Amniotic stem cell (primary cell): ENCODE results near the gene CDH13.
A peak's percentile ranks its signal among the peaks of the same experiment; 100 is the strongest.

Source experiments
- DNase-seq: peaks from one replicate; lab custom pipeline; 2025; lab: John Stamatoyannopoulos, UW

Gene CDH13

DNA sequence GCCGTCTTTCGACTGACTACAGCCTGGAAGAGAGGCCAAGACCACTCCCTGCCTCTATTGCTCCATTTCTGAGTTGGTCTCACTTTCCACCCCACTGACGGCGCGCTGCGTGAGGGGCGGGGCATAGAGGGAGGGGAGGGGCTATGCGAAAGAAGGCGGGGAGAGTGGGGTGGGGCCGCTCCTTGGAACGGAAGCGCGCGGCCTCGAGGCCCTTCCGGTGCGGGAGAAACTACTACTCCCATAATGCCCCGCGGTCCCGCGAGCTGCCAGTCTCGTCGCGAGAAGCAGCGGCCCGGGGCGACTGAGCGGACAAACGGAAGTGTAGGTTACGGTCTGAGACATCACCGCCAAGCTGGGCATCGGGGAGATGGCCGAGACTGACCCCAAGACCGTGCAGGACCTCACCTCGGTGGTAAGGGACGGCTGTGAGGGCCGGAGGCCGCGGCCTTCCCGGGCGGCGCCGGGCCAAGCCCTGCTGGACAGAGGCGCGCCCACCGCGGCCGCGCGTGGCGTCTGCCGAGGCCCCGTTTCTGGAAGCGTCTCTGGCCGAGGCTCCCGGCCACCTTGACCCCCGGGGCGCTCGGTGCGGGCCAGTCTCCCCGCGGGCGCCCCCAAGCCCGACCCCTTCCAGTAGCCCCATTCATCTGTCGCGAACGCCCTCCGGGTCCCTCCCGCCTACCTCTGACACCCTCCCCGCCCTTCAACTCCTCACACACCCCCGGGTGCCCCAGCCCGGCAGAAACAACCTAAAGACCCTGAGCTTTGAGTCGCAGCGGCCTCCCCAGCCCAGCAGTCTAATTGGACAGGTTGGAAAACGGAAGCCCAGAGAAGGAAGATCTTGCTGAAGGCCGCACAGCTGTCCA lies 1181.2 kb downstream of the CDH13 start, which contains the start of gene HSBP1:
Gene HSBP1 (plus strand): TSS at position 269 of the 863 bp plus-strand sequence. CDS start 99 bp downstream, at position 368.
- peak; percentile 85 for DNase-seq

DNA sequence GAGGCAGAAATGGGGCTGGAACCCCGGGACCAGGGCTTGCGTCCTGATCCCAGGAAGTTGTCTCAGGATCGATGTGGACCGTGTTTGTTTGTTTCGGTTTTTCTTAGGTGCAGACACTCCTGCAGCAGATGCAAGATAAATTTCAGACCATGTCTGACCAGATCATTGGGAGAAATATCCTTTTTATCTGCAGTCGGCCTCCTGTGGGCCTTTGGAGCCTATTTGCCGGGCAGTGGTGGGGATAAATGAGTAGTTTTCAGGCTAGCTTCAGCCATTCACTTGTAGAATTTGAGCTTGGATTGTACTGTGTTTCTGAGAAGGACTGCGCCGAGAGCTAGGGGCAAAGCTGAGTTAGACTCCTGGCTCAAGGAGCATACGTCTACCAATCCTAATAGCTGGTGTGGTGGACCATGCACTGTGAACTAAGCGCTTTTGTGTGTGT lies 1181.8 kb downstream of the CDH13 start:
- no peak for DNase-seq

DNA sequence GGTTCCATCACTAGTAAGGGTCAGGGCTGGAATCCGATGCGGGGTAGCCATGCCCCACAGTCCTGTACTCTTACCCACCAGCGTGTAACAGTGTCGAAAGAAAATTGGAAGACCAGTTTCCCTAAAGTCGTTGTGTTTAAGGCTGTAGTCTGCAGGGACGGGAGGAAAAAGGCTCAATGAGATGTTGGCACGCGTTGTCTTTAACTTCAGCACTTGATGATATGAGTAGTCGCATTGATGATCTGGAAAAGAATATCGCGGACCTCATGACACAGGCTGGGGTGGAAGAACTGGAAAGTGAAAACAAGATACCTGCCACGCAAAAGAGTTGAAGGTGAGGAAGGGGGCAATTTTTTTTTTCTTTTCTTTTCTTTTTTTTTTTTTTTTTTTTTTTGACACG lies 1182.3 kb downstream of the CDH13 start:
- no peak for DNase-seq

DNA sequence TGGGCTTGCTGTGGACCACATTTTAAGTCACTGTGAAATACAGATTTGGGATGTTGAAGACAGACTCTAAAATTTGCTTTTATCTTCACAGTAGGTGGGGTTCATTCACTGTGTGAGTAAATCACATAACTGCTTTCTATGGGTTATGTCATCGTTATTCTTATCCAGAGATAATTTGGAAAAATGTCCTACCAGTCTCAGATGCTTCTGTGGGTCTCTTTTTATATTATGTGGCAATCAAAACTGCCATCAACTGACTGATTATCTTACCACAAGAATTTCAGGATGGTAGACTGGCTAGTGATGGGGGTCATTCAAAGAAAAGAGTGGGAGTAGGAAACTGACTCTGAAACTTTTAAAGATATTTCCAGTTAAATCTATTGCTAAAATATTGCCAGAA lies 1184.1 kb downstream of the CDH13 start:
- no peak for DNase-seq

DNA sequence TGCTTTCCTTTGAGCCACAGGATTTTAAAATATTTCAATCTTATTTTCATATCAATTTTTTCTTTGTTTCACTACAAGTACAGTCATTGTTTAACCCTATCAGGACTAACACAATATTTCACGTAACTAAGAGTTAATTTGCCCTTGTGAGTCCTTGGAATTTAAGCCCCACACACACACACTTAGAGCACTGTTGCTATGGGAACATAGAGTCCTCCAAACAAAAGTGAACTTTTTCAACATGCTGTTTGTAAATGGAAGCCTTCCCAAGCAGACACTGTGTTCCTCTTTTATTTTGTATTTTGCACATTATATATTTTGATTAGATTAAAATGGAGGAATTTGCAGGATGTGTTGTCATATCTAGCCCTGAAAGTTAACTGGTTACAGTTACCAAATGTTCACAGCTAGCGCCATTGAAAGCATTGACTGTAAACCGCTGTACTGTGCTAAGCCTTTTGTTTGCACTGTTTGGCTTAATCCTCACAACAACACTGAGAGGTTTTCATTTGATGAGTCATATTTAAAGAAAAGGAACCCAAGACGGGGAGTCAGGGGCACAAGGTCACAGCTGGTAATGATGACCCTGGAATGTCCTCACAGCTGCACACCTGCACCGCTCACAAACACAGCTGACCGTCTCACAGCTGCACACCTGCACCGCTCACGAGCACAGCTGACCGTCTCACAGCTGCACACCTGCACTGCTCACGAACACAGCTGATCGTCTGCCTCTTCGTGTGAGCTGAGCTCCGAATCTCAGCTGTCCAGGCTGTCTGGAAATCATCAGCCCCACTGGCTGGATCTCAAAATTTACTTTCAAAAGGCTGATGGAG lies 1187.3 kb downstream of the CDH13 start:
- DNase-seq: no peak

DNA sequence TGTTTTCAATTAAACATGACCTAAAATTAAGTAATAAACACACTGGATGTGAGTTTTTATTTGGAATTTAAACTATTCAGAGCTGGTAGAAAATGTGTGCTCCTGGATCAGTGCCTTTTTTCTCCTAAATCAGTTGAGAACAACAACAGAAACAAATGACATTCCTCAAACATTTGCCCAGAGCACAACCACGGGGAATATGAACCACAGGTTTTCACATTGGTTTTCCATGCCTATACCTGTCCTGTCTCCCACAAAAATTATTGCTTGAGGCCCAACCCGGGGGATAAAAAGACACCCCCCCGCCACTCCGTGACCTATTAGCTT lies 1187.9 kb downstream of the CDH13 start:
- DNase-seq: no peak

DNA sequence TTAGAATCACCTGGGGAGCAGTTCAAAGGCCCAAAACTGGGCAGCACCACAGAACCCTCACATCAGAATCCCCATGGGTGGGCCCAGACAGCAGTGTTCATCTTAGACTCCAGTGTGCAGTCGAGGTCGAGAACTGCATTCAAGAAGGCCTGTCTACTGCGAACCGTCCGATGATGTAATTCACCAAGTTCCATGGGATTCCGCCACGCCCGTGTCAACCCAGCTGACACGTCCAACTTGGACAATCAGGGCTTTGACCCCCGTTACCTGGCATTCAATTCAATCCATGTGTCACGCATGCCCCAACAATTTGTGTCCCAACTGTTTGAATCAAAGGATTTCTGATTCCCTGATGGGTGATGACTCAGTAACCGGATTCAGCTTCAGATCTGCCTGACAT lies 1190.3 kb downstream of the CDH13 start:
- no peak for DNase-seq

DNA sequence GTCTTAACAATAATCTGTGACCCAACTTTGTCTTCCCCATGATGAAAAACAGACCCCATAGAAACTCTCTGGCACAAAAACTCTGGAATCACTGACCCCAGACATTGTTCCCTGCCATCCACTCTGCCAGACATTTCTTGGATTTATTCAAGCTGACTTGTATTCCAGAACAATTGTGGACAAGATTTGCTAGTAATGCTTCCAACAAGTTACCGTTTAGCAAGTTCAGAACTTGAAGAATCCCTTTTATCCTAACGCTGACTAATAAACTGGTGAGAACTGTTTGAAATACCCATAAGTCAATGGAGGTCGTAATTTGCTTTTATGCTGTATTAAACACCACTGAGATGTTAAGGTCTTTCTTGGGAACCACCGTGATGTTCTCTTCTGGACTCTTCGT lies 1191.5 kb downstream of the CDH13 start:
- no peak for DNase-seq

DNA sequence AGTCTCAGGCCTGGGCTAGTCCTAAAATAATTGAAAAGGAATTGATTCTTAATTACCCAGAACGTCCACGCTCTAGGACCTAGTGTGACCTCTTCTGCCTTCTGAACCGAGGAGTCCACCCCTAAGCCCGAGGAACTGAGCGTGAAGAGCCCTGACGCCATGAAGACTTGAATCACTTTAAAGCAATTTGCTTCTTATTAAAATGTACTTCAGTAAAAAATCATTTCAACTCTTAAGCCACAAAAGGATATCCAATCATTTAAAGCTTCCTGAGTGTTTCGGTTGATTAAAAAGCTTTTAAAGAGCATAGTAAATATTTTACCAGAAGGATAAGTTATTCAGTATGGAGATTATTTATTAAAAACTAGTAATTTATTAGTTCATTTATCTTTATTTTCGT lies 1192.6 kb downstream of the CDH13 start:
- DNase-seq: no peak

DNA sequence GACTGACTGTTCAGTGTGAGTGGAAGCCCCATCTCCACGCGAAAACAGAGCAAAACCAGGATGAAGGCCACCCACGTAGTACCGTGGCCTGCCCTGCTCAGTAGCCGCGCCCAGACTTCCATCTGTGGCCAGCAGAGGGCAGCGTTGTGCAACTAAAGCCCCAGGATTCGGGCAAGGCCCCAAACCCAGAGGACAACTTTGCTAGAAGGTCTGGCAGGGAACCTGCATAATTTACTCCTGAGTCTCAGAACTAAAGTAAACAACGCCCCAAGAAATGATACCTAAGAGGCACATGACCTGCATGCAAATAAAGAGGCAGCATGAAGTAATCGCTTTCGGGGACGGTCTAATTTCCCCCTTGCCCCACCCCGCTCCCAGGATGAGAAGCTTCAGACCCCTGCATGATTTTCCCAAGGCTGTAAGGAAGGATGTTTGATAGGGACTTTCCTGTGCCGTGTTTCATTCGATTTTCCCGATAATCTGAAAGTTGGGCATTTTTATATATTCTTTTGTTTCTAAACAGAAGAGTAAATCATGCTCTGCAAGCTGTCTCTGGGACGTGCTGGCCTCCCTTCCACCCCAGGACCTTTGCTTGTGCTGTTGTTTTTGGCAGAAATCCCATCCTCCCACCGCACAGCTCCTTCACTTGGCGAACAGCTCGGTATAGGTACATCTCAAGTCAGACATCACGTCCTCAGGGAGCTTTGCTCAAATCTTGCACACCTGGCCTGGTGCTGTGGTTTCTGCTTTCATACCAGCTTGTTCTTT lies 1199.6 kb downstream of the CDH13 start:
- DNase-seq: peak; percentile 44

DNA sequence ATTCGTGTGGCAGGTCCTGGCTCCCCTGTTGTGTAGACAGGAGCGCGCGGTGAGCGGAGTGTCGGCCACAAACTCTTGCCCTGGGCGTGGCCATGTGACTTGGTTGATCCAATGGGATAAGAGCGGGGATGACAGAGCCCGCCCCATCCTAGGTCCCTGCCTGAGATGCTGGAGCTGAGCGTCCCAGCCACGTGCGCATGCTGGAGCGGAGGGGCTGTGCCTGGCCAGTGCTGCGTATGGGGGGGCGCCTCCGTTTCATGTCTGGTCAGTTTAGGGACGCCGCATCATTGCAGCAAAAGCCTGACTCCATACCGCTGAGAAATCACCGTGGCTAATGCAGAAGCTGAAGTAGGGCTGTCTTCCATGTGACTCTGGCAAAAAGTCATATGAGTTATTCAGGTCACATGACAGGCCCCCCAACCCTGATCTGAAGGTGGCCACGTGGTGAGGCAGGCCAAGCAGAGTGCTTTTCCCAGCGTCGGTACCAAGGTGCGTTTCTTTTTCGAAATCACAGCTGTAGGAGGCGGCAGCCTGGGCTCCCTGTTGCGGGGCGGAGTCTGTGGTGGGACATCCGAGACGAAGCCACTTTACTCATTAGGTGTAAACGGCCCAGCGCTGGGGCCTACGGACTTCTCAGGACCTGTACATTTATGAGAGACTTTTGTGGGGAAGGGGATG lies 1203.5 kb downstream of the CDH13 start:
- DNase-seq: no peak

DNA sequence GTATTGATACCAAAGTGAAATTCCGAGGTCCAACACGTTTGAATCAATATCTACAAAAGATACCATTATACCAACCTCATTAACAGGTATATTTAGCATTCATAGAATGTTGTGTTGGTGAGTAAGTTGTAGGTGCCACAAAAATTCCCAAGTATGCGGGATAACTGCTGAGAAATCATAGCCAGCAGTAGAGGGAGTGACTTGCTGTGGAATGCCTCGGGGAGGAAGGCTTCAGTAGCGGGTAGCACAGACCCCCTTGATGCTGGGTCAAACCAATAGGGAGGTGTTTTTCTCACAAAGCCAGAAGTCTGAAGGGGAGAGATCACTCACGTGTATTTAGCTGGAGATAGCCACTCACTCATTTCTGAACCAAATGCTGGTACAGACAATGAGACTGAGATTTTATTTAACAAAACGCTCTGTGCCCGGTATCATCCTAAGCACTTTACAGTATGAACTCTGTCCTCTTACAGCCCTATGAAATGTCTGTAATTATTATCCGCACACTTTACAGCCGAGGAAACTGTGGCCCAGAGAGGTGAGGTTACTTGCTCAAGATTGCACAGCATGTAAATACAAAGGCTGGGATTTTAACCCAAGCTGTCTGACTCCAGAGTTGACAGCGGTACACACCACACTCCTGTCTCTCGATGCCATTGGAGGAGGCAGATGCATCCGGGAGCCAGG lies 1204.1 kb downstream of the CDH13 start:
- no peak for DNase-seq

DNA sequence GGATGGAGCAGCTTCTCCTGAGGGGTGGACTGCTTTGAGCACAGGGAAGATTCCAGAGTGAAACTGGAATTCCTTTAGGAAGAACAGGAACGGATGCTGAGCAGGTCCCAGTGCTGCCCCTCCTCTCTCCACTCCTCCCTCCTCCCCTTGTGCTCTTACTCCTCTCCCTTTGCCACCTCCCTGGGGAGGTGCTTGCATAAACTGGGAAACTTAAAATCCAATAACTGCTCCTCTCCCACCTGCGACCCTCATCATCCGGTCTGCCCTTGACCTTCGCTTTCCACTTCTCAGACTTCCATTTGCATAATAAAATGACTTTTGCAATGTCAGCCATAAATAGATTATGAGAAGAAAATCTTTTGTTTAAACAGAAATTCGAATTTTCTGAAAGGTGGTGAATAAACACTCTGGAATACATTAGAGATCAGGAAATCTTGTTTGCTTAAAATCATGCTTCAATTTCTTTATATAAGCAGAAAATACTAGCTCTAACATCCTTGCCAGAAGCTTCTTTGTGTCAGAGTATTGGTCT lies 1204.8 kb downstream of the CDH13 start:
- DNase-seq: no peak

DNA sequence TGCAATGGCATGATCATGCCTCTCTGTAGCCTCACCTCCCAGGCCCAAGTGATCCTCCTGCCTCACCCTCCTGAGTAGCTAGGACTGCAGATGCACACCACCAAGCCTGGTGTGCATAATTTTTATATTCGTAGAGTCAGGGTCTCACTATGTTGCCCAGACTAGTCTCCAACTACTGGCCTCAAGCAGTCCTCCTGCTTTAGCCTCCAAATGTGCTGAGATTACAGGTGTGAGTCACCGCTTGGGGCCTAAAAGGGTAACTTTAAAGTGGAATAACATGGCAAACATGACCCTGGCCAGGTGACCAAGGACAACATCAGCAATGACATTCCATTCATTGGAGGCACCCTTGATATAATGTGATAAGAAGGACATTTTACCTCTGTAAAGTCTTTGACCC lies 1207.2 kb downstream of the CDH13 start:
- DNase-seq: no peak

DNA sequence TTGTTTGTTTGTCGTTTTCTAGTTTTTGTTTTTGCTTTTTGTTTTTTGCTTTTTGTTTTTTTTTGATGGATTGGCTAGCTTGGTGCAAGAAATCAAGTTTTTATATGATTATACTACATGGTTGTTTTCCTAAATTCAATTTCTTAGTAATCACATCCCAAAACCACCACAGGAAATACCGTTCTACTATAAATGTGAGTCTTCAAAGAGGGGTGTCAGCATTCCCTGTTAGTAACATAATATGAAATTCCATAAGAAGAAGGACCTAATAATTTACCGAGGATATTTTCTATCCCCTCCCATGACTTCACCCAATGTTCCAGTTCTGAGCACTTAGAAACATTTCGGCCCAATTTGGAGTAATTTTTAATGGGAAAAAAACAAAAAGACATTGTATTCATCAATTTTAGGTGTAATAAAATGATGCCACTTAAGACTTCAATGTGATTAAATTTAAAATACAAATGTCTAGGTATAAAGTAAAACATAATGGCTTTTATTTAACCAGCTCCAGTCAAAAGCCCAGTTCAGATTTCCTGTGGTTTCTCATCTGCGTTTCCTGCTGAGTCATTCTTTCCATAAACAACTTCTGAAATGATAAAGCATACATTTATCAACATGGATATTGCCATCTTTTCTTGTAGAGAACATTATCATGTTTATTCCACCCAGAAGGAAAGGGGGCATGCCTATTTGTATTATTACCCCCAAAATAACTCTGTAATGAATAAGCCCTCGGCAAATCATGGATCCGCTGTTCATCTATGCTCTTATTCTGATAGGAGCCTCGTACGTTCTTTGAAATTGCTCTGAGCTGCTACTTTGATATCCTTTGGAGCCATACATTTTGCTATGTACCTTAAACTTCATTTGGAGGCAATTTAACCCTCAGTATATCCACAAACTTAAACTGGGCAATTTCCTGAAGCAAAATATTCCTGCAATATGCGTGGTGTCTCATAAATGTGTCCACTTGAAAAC lies 1209.1 kb downstream of the CDH13 start:
- peak; percentile 66 for DNase-seq

DNA sequence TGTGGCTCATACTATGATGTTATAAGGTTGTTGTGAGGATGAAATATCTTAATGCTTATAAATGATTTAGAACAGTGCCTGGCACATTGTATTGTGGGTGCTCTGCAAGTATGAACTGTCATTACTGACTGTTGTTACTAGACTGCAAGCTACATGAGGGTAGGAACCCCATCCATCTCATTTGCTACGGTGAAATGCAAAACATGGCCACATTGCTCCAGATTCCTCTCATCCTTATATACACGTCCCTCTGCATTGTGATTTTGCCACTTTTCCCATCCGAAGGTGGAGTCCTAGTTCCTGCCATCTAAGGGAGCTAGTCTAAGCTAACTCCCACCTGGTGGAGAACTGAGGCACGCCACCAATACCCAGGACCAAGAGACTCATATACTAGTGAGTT lies 1210.8 kb downstream of the CDH13 start:
- DNase-seq: no peak

DNA sequence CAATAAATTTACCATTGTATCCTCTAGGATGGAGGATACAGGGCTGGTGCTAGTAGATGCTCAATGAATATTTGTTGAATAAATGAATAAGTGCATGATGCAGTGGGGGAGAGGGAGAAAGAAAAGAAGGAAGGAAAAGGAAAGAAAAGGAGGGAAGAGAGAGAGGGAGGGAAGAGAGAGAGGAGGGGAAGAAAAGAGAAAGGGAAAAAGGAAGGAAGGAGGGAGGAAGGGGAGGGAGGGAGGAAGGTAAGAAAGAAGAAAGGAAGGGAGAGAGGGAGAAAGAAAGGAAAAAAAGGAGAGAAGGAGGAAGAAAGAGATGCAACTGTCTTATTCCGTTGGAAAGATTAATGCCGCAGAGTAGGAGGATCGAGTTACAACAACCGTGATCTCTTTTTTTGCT lies 1211.4 kb downstream of the CDH13 start:
- no peak for DNase-seq

DNA sequence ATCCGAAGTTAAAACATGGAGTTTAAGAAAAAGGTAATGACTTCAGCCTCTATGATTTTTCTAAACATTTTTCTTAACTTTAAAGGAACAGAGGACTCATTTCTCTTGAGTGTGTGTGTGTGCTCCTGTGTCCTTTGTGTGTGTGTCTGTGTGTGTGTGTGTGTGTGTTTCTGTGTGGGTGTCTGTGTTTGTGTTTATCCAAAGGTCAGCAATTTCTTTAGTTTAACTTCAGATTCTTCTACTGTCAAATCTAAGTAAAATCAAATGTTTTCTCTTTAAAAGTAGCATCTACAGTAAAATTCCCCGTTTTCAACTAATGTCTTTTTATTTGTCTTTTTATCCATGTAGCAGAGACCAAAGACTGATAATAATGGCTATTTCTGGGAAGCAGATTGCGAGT lies 1212.8 kb downstream of the CDH13 start:
- DNase-seq: no peak

DNA sequence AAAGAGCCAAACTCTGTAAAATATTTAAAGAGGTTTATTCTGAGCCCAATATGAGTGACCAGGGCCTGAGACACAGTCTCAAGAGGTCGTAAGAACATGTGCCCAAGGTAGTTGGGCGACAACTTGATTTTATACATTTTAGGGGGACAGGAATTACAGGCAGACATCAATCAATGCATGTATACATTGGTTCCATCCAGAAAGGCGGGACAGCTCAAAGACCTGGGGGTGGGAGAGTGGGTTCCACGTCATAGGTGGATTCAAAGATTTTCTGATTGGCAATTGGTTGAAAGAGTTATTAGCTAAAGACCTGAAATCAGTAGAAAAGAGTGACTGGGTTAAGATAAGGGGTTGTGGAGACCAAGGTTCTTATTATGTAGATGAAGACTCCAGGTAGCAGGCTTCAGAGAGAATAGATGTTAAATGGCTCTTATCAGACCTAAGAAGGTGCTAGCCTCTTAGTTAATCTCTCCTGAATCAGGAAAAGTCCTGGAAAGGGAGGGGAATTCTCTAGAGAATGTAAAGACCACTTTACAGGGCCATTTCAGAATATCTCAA lies 1213.4 kb downstream of the CDH13 start:
- DNase-seq: no peak
